ENCODE measurements around the gene PPP1CA.

GRCh38 chr11:67429038-67429668 lies 27.5 kb upstream of the PPP1CA start:
- TF ChIP-seq CTCF (conservative IDR thresholded peaks at IDR 0.05 in 1 of 2, IDR thresholded peaks at IDR 0.05 in 1 of 2; ENCODE audit: extremely low read depth in 1 of 2, insufficient read depth in 1 of 2, low read depth in 1 of 2, low read length in 2 of 2) = no peak
- TF ChIP-seq EZH2 (IDR thresholded peaks at IDR 0.05; ENCODE audit: borderline replicate concordance, low read length) = no peak
